A549 (cell line): ENCODE results near the gene FYB1. TPM values are rescaled to one million over a fixed set of nuclear protein-coding genes. Genes with fewer than 3 reads are reported as not detected.

Source experiments
- ATAC-seq, 2 experiments: fragments of 200-7000 bp in 1 of 2; fragments of >200 bp in 1 of 2; cut with Nextera tagmentation in 1 of 2; cut with Tn5 transposase in 1 of 2; 3 replicates each; pipeline versions ENCODE4 v1.8.0 to v1.9.1; 2018 to 2020; ENCODE audit warnings: mild to moderate bottlenecking in 1 of 2, moderate library complexity in 1 of 2
- CTCF ChIA-PET: fragments of 300-600 bp; sonication (Branson Sonifier 250); formaldehyde crosslinking; extraction: SDS; loops from one replicate; lab custom pipeline; 2021; ENCODE audit warnings: antibody characterized with exemption, inconsistent platforms; lab: Yijun Ruan, JAX
- POLR2A ChIA-PET: fragments of 350-600 bp; formaldehyde crosslinking; extraction: SDS; loops from one replicate; lab custom pipeline; 2021; ENCODE audit warnings: antibody characterized with exemption, inconsistent platforms; lab: Yijun Ruan, JAX
- DNase-seq, 2 experiments: peaks; one replicate each; pipeline versions ENCODE4 v3.0.0 to v3.0.0-alpha.2; 2011 to 2016; ENCODE audit warnings: low read depth in 1 of 2, low spot score in 1 of 2
- FAIRE-seq: peaks from 2 replicates; lab custom pipeline; 2011; peaks lifted over from hg19 to GRCh38; lab: Jason Lieb, UNC
- H3K27ac ChIP-seq, 2 experiments: fragments of >200 bp; sonication (Bioruptor Twin); formaldehyde crosslinking; 3 replicates each; pipeline ENCODE4 v1.5.1; 2016 to 2017
- H3K4me1 ChIP-seq: fragments of >200 bp; sonication (Bioruptor Twin); formaldehyde crosslinking; 3 replicates; pipeline ENCODE4 v1.6.1; 2016
- H3K4me2 ChIP-seq: fragments of >200 bp; sonication (Bioruptor Twin); formaldehyde crosslinking; 3 replicates; pipeline ENCODE4 v1.6.1; 2016
- H3K4me3 ChIP-seq: fragments of >200 bp; sonication (Bioruptor Twin); formaldehyde crosslinking; 3 replicates; pipeline ENCODE4 v1.5.1; 2016
- H3K9me3 ChIP-seq: fragments of >200 bp; sonication (Bioruptor Twin); formaldehyde crosslinking; 3 replicates; pipeline ENCODE4 v1.6.1; 2016
- BCL3 ChIP-seq: fragments of >200 bp; sonication (Bioruptor Twin); formaldehyde crosslinking; IDR thresholded peaks from 3 replicates; pipeline ENCODE4 v1.6.1; 2016
- BHLHE40 ChIP-seq: IDR thresholded peaks from 2 replicates; pipeline ENCODE4 v1.6.1; 2012; ENCODE audit warnings: low read depth, low read length, inconsistent platforms
- CEBPB ChIP-seq, 2 experiments: fragments of >200 bp in 1 of 2; sonication (Bioruptor Twin) in 1 of 2; formaldehyde crosslinking in 1 of 2; IDR thresholded peaks; 2 replicates each; pipeline ENCODE4 v1.6.1; 2012 to 2016
- CHD2 ChIP-seq: fragments of 150-350 bp; IDR thresholded peaks from 2 replicates; pipeline ENCODE4 v1.6.1; 2014; ENCODE audit warnings: low read length; ENCODE audit not compliant: partially characterized antibody
- CTCF ChIP-seq: fragments of >200 bp; sonication (Bioruptor Twin); formaldehyde crosslinking; IDR thresholded peaks from 3 replicates; pipeline ENCODE4 v1.5.1; 2016
- E2F6 ChIP-seq: IDR thresholded peaks from 2 replicates; pipeline ENCODE4 v1.6.1; 2012; ENCODE audit warnings: low read depth, borderline replicate concordance
- EHF ChIP-seq: fragments of 250-450 bp; sonication (Bioruptor Pico); IDR thresholded peaks from 2 replicates; pipeline ENCODE4 v1.5.0; 2020; ENCODE audit warnings: mild to moderate bottlenecking
- ELK1 ChIP-seq: fragments of 150-350 bp; IDR thresholded peaks from 2 replicates; pipeline ENCODE4 v1.6.1; 2014; ENCODE audit warnings: low read depth, mild to moderate bottlenecking, low read length
- HES2 ChIP-seq: fragments of >200 bp; sonication (Bioruptor Twin); formaldehyde crosslinking; IDR thresholded peaks from 2 replicates; pipeline ENCODE4 v1.6.1; 2016
- HOXB13 ChIP-seq: fragments of 250-450 bp; sonication (Bioruptor Pico); IDR thresholded peaks from 2 replicates; pipeline ENCODE4 v1.5.0; 2020; ENCODE audit warnings: low read depth, mild to moderate bottlenecking, moderate library complexity
- HOXB5 ChIP-seq: fragments of 250-450 bp; sonication (Bioruptor Pico); IDR thresholded peaks from 2 replicates; pipeline ENCODE4 v1.5.0; 2020; ENCODE audit warnings: mild to moderate bottlenecking, moderate library complexity
- JUN ChIP-seq, 2 experiments: fragments of >200 bp; sonication (Bioruptor Twin); formaldehyde crosslinking; IDR thresholded peaks; 2 replicates in 1 of 2; 3 replicates in 1 of 2; pipeline ENCODE4 v1.6.1; 2016 to 2017
- KDM1A ChIP-seq: fragments of 200-600 bp; sonication (generic); IDR thresholded peaks from 2 replicates; pipeline ENCODE4 v1.6.1; 2016; ENCODE audit warnings: low read depth, mild to moderate bottlenecking
- MAX ChIP-seq: IDR thresholded peaks from 2 replicates; pipeline ENCODE4 v1.6.1; 2012
- NR3C1 ChIP-seq: fragments of >200 bp; sonication (Bioruptor Twin); formaldehyde crosslinking; IDR thresholded peaks from 3 replicates; pipeline ENCODE4 v1.6.1; 2017
- PBX3 ChIP-seq: IDR thresholded peaks from 2 replicates; pipeline ENCODE4 v1.6.1; 2012
- POLR2AphosphoS2 ChIP-seq: conservative IDR thresholded peaks from 2 replicates; pipeline ENCODE4 v1.6.1; 2012; ENCODE audit warnings: low read length, improper control_type of control experiment, inconsistent platforms
- RAD21 ChIP-seq, 2 experiments: fragments of >200 bp in 1 of 2; sonication (Bioruptor Twin) in 1 of 2; formaldehyde crosslinking in 1 of 2; IDR thresholded peaks in 1 of 2; conservative IDR thresholded peaks in 1 of 2; 2 replicates in 1 of 2; 3 replicates in 1 of 2; pipeline ENCODE4 v1.6.1; 2012 to 2018; ENCODE audit warnings: inconsistent platforms in 1 of 2
- RCOR1 ChIP-seq: fragments of 150-350 bp; IDR thresholded peaks from 2 replicates; pipeline ENCODE4 v1.6.1; 2014; ENCODE audit warnings: antibody characterized with exemption, low read length, low read depth
- RFX5 ChIP-seq: fragments of 450-650 bp; IDR thresholded peaks from 2 replicates; pipeline ENCODE4 v1.7.1; 2014; ENCODE audit warnings: antibody characterized with exemption, mild to moderate bottlenecking, moderate library complexity
- RNF2 ChIP-seq: fragments of 200-600 bp; sonication (generic); IDR thresholded peaks from 2 replicates; pipeline ENCODE4 v1.6.1; 2016; ENCODE audit warnings: low read depth, mild to moderate bottlenecking, antibody characterized with exemption, moderate library complexity, borderline replicate concordance
- SMC3 ChIP-seq: fragments of >200 bp; sonication (Bioruptor Twin); formaldehyde crosslinking; IDR thresholded peaks from 3 replicates; pipeline ENCODE4 v1.6.1; 2018; ENCODE audit warnings: inconsistent platforms
- TP53 ChIP-seq: fragments of 250-450 bp; sonication (Bioruptor Pico); IDR thresholded peaks from 2 replicates; pipeline ENCODE4 v1.5.0; 2021; ENCODE audit warnings: mild to moderate bottlenecking, moderate library complexity
- USF2 ChIP-seq: fragments of 450-650 bp; IDR thresholded peaks from 2 replicates; pipeline ENCODE4 v1.6.1; 2014; ENCODE audit warnings: antibody characterized with exemption
- ZFP36 ChIP-seq: fragments of 450-650 bp; IDR thresholded peaks from 2 replicates; pipeline ENCODE4 v1.6.1; 2014; ENCODE audit warnings: borderline replicate concordance; ENCODE audit not compliant: partially characterized antibody
- ZNF302 ChIP-seq: fragments of 250-450 bp; sonication (Bioruptor Pico); IDR thresholded peaks from 2 replicates; pipeline ENCODE4 v1.9.0; 2021; ENCODE audit warnings: inconsistent platforms, mild to moderate bottlenecking, moderate library complexity
- WGBS: methylation state at CpG from one replicate; pipeline ENCODE4 v1.1.6; 2017; ENCODE audit errors: missing lambda C conversion rate; 5-methylcytosine and 5-hydroxymethylcytosine counted together
- polyA plus RNA-seq, 4 experiments: library from polyadenylated mRNA; depleted of rRNA in 3 of 4; stranded (reverse); fragments of >200 nt; fragmentation: RNase III in 1 of 4; extraction: RNeasy Plus Mini Kit Qiagen cat#74134 plus additional on column Dnase treatment in 1 of 4; gene quantifications; 2 replicates in 3 of 4; 3 replicates in 1 of 4; pipeline ENCODE4 v1.2.3, GENCODE V29; 2011 to 2017

The FYB1 gene
- polyA plus RNA-seq, 2 of the 4 experiments (the other 2 are of a cell fraction) = 7.4 to 34.6 TPM

- no peaks in the 10 kb centered on the region for H3K9me3 ChIP-seq
- 0 out of 6 replicates have a peak overlapping the region, but pooled peaks of 1 of the 2 experiments have one; percentile 29 for H3K27ac ChIP-seq
- ChIA-PET CTCF (interaction anchor here (1.2 to 2.6 kb wide), 2 partner anchors 13 to 54 kb away, joined by 4 to 8 read pairs; no protein-coding TSS in a partner anchor), POLR2A (interaction anchor here (0.6 kb wide), 1 partner anchor 16 kb away, joined by 5 read pairs; no protein-coding TSS in a partner anchor)
- WGBS = 71% methylated on average over 1 of the region's 1 CpG
- no peak for TF ChIP-seq HOXB5
- TF ChIP-seq ZFP36 = no peak
- TF ChIP-seq NR3C1 = no peak
- no peak for TF ChIP-seq MAX
- TF ChIP-seq KDM1A = no peak
- no peak for TF ChIP-seq BCL3
- no peak for TF ChIP-seq RFX5
- TF ChIP-seq EHF = no peak
- TF ChIP-seq HES2 = no peak
- TF ChIP-seq TP53 (CRISPR knock-in tag) = no peak
- no peak for TF ChIP-seq RNF2
- TF ChIP-seq SMC3 = no peak
- no peak for TF ChIP-seq JUN (IDR thresholded peaks at IDR 0.05)
- TF ChIP-seq CTCF = no peak
- no peak for TF ChIP-seq CHD2
- TF ChIP-seq CEBPB (IDR thresholded peaks at IDR 0.05) = no peak
- TF ChIP-seq E2F6 = no peak
- TF ChIP-seq HOXB13 (CRISPR knock-in tag) = no peak
- no peak overlapping the region for H3K4me2 ChIP-seq
- no peak overlapping the region for H3K4me3 ChIP-seq
- no peak for DNase-seq
- FAIRE-seq = no peak
- peaks cover 15% of the 10 kb centered on the region for H3K4me1 ChIP-seq
- ATAC-seq = no peak
Measured at GRCh38 chr5:39164016-39164415, 55.3 kb downstream of the FYB1 start.

- H3K4me3 ChIP-seq = no peak overlapping the region
- H3K4me1 ChIP-seq = 0 out of 3 replicates have a peak, but pooled peaks cover 3% of the 10 kb centered on the region
- ChIA-PET CTCF (interaction anchor here (1.1 kb wide), 1 partner anchor 122 kb away, joined by 3 read pairs; no protein-coding TSS in a partner anchor), POLR2A (no interaction called here)
- TF ChIP-seq RCOR1 = no peak
- no peak for TF ChIP-seq POLR2AphosphoS2
- TF ChIP-seq USF2 = no peak
- TF ChIP-seq BCL3 = no peak
- no peak for TF ChIP-seq RAD21 (conservative IDR thresholded peaks at IDR 0.05 in 1 of 2, IDR thresholded peaks at IDR 0.05 in 1 of 2)
- no peak for TF ChIP-seq ZNF302 (CRISPR knock-in tag)
- TF ChIP-seq HES2 = no peak
- TF ChIP-seq BHLHE40 = no peak
- no peak for TF ChIP-seq ELK1
- no peak for TF ChIP-seq RNF2
- TF ChIP-seq PBX3 = no peak
- no peak for TF ChIP-seq NR3C1
- no peaks in the 10 kb centered on the region for H3K9me3 ChIP-seq
- no peak overlapping the region for H3K4me2 ChIP-seq
- FAIRE-seq (no peak), ATAC-seq (no peak), DNase-seq (no peak)
- no peak overlapping the region for H3K27ac ChIP-seq
Measured at GRCh38 chr5:39161578-39161977, 57.8 kb downstream of the FYB1 start.
